ENCODE data around the gene DIDO1.

Gene DIDO1

DNA sequence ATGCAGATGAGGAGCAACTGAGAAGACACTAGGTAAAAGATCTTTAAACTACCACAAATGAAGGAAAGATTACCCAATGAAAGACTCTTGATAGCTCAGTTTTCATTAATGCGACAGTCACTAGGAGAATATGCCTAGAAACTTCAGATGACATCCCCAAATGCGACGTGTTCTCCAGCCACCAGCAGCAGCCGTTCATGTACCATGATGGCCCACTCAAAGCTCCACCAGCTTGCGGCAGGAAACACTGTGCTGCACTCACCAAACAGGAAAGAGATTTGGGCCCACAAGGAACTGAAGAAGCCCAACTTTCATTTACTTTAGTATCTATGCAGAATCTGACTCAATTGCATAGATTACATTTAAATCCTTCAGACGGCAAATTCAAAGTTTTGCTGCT is 7.5 kb downstream of the DIDO1 start:
- Histone ChIP-seq H3K4me3 (ENCODE audit: low read length) (no peak overlapping the region), H3K9ac (ENCODE audit: low read length) (no peak overlapping the region), H3K27me3 (ENCODE audit: control insufficient read depth, insufficient read depth, low read length) (no peaks in the 10 kb centered on the region), H3K36me3 (ENCODE audit: control insufficient read depth, insufficient read depth, low read length) (no peaks in the 10 kb centered on the region), H3K4me1 (ENCODE audit: control insufficient read depth, insufficient read depth, low read length) (peaks cover 68% of the 10 kb centered on the region), H3K9me3 (ENCODE audit: control insufficient read depth, low read length) (no peaks in the 10 kb centered on the region)

GRCh38 chr20:62918147-62918546 is 8.2 kb downstream of the DIDO1 start:
- Histone ChIP-seq H3K27me3 (ENCODE audit: control insufficient read depth, insufficient read depth, low read length) (no peaks in the 10 kb centered on the region), H3K9me3 (ENCODE audit: control insufficient read depth, low read length) (no peaks in the 10 kb centered on the region), H3K36me3 (ENCODE audit: control insufficient read depth, insufficient read depth, low read length) (no peaks in the 10 kb centered on the region), H3K4me3 (ENCODE audit: low read length) (no peak overlapping the region), H3K4me1 (ENCODE audit: control insufficient read depth, insufficient read depth, low read length) (peaks cover 61% of the 10 kb centered on the region), H3K9ac (ENCODE audit: low read length) (no peak overlapping the region)

DNA sequence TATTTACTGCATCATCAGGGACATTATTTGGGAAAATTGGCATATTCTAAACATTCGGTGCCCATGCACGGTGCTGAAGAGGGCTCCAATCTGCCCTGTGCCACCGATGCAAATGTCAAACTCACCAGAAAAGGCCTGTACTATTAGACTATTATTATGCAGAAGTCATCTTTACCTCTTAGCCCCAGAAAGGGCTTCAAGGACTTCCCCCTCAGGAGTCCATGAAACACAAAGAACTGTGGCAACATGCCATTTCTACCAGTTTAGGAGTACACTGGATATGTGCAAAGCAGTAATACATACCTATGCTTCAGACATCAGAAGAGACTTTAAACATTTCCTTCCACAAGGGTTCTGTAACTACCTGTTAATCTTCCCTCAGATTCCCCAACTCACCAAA is 8.6 kb downstream of the DIDO1 start:
- H3K9ac ChIP-seq (ENCODE audit: low read length): no peak overlapping the region
- peaks cover 56% of the 10 kb centered on the region for H3K4me1 ChIP-seq (ENCODE audit: control insufficient read depth, insufficient read depth, low read length)
- no peaks in the 10 kb centered on the region for H3K27me3 ChIP-seq (ENCODE audit: control insufficient read depth, insufficient read depth, low read length)
- H3K36me3 ChIP-seq (ENCODE audit: control insufficient read depth, insufficient read depth, low read length): no peaks in the 10 kb centered on the region
- H3K9me3 ChIP-seq (ENCODE audit: control insufficient read depth, low read length): no peaks in the 10 kb centered on the region
- no peak overlapping the region for H3K4me3 ChIP-seq (ENCODE audit: low read length)

GRCh38 chr20:62916703-62917476 is 9.4 kb downstream of the DIDO1 start:
- H3K4me1 ChIP-seq (ENCODE audit: control insufficient read depth, insufficient read depth, low read length): peaks cover 50% of the 10 kb centered on the region

GRCh38 chr20:62914970-62915457 is 11.3 kb downstream of the DIDO1 start:
- peaks cover 13% of the 10 kb centered on the region for H3K36me3 ChIP-seq (ENCODE audit: control insufficient read depth, insufficient read depth, low read length)
- no peaks in the 10 kb centered on the region for H3K27me3 ChIP-seq (ENCODE audit: control insufficient read depth, insufficient read depth, low read length)
- no peak overlapping the region for H3K9ac ChIP-seq (ENCODE audit: low read length)
- no peaks in the 10 kb centered on the region for H3K9me3 ChIP-seq (ENCODE audit: control insufficient read depth, low read length)
- H3K4me3 ChIP-seq (ENCODE audit: low read length): no peak overlapping the region
- peaks cover 35% of the 10 kb centered on the region for H3K4me1 ChIP-seq (ENCODE audit: control insufficient read depth, insufficient read depth, low read length)

More at GRCh38 chr20:62916703-62917476, 9.4 kb downstream of the DIDO1 start:
- H3K27me3 ChIP-seq (ENCODE audit: control insufficient read depth, insufficient read depth, low read length): no peaks in the 10 kb centered on the region
- no peaks in the 10 kb centered on the region for H3K36me3 ChIP-seq (ENCODE audit: control insufficient read depth, insufficient read depth, low read length)
- H3K9ac ChIP-seq (ENCODE audit: low read length): no peak overlapping the region
- H3K9me3 ChIP-seq (ENCODE audit: control insufficient read depth, low read length): no peaks in the 10 kb centered on the region
- H3K4me3 ChIP-seq (ENCODE audit: low read length): no peak overlapping the region

DNA sequence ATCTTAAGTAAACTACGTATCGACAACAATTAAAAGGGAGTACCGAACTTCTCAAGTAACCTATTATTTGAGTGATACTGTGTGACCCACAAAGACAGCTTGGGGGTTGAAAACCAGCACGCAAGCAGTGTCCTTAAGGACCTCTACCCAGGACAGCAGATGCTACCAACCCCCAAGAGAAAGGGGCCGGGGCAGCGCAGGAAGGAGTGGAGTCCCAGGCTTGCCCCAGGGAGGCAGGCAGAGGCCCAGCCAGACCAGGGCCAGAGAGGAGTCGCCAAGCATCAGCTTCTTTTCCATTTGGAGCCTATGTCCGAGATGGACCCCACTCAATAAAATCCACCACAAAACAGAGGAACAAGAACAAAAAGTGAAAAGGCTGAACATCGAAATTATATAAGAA is 11.9 kb downstream of the DIDO1 start:
- Histone ChIP-seq H3K4me3 (ENCODE audit: low read length) (no peak overlapping the region), H3K27me3 (ENCODE audit: control insufficient read depth, insufficient read depth, low read length) (no peaks in the 10 kb centered on the region), H3K9me3 (ENCODE audit: control insufficient read depth, low read length) (no peaks in the 10 kb centered on the region), H3K9ac (ENCODE audit: low read length) (no peak overlapping the region), H3K4me1 (ENCODE audit: control insufficient read depth, insufficient read depth, low read length) (peaks cover 33% of the 10 kb centered on the region), H3K36me3 (ENCODE audit: control insufficient read depth, insufficient read depth, low read length) (peaks cover 16% of the 10 kb centered on the region)

DNA sequence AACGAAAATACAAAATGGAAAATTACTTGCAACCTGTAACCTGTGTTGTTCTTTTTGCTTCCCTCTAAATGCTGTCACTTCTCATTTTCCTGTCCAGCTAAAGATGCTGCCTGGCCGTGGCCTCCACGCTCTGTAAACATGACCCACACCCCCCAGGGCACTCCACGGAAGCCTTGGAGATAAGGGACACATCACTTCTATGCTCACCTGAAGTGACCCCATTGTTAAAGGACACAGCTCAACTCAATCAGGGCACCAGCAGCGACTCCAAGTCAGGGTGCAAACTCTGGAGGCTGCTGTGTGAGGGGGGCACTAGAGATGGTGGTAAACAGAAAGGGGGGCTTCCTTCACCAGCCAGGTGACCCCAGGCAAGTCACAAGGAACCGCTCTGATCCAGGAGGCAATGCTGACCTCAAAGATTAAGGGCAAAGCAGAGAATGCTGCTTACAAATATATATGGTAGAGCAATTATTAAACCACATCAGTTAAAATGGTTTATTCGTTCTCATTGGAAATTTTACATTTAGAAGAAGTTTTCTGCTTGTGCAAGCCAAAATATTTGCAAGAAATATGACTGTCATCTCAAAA is 13.2 kb downstream of the DIDO1 start:
- H3K9ac ChIP-seq (ENCODE audit: low read length): no peak overlapping the region
- H3K36me3 ChIP-seq (ENCODE audit: control insufficient read depth, insufficient read depth, low read length): peaks cover 18% of the 10 kb centered on the region
- H3K4me1 ChIP-seq (ENCODE audit: control insufficient read depth, insufficient read depth, low read length): peaks cover 29% of the 10 kb centered on the region

GRCh38 chr20:62911701-62912280 is 14.5 kb downstream of the DIDO1 start:
- peaks cover 18% of the 10 kb centered on the region for H3K36me3 ChIP-seq (ENCODE audit: control insufficient read depth, insufficient read depth, low read length)
- H3K4me3 ChIP-seq (ENCODE audit: low read length): no peak overlapping the region
- peaks cover 16% of the 10 kb centered on the region for H3K4me1 ChIP-seq (ENCODE audit: control insufficient read depth, insufficient read depth, low read length)
- H3K27me3 ChIP-seq (ENCODE audit: control insufficient read depth, insufficient read depth, low read length): no peaks in the 10 kb centered on the region
- no peak overlapping the region for H3K9ac ChIP-seq (ENCODE audit: low read length)
- H3K9me3 ChIP-seq (ENCODE audit: control insufficient read depth, low read length): no peaks in the 10 kb centered on the region

More for the DNA sequence above, 13.2 kb downstream of the DIDO1 start:
- H3K4me3 ChIP-seq (ENCODE audit: low read length): no peak overlapping the region
- no peaks in the 10 kb centered on the region for H3K9me3 ChIP-seq (ENCODE audit: control insufficient read depth, low read length)
- no peaks in the 10 kb centered on the region for H3K27me3 ChIP-seq (ENCODE audit: control insufficient read depth, insufficient read depth, low read length)

DNA sequence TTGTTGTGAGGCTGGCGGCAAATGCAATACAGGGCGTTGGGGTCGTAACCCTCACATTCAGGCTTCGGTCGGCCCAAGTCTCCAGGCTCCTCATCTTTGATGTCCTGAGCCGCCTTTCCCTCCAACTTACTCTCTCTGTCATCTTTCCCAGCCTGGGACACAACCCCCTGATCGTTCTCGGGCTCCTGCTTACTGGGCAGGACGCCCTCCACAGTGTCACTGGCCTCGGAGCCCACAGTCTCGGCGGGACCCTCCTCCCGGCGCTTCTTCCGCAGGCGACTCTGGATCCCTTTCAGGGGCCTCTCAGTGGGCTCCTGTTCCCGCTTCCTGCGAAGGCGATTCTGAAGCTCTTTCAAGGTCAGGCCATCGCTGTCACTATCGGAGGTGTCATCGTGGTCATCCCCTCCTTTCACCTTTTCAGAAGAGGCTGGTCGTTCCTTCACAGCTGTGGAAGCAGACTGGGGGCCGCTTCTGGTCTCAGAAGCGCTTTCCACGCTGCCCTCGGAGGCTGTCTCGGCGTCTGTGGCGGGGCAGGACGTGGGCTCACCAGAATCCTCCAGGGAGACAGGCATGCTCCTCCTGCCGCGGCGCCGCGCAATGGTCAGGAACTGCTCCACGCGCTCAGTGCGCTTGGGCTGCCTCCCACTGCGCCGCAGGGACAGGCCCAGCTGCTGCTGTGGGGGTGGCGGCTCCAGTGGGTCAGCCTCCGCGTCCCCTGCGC is 15.4 kb downstream of the DIDO1 start:
- Histone ChIP-seq H3K9me3 (ENCODE audit: control insufficient read depth, low read length) (no peaks in the 10 kb centered on the region), H3K9ac (ENCODE audit: low read length) (no peak overlapping the region), H3K36me3 (ENCODE audit: control insufficient read depth, insufficient read depth, low read length) (peaks cover 22% of the 10 kb centered on the region), H3K4me3 (ENCODE audit: low read length) (no peak overlapping the region), H3K4me1 (ENCODE audit: control insufficient read depth, insufficient read depth, low read length) (peaks cover 13% of the 10 kb centered on the region), H3K27me3 (ENCODE audit: control insufficient read depth, insufficient read depth, low read length) (no peaks in the 10 kb centered on the region)

GRCh38 chr20:62910217-62910766 is 16.0 kb downstream of the DIDO1 start:
- Histone ChIP-seq H3K27me3 (ENCODE audit: control insufficient read depth, insufficient read depth, low read length) (no peaks in the 10 kb centered on the region), H3K36me3 (ENCODE audit: control insufficient read depth, insufficient read depth, low read length) (peaks cover 28% of the 10 kb centered on the region), H3K9ac (ENCODE audit: low read length) (no peak overlapping the region), H3K4me3 (ENCODE audit: low read length) (no peak overlapping the region), H3K4me1 (ENCODE audit: control insufficient read depth, insufficient read depth, low read length) (peaks cover 13% of the 10 kb centered on the region), H3K9me3 (ENCODE audit: control insufficient read depth, low read length) (no peaks in the 10 kb centered on the region)

DNA sequence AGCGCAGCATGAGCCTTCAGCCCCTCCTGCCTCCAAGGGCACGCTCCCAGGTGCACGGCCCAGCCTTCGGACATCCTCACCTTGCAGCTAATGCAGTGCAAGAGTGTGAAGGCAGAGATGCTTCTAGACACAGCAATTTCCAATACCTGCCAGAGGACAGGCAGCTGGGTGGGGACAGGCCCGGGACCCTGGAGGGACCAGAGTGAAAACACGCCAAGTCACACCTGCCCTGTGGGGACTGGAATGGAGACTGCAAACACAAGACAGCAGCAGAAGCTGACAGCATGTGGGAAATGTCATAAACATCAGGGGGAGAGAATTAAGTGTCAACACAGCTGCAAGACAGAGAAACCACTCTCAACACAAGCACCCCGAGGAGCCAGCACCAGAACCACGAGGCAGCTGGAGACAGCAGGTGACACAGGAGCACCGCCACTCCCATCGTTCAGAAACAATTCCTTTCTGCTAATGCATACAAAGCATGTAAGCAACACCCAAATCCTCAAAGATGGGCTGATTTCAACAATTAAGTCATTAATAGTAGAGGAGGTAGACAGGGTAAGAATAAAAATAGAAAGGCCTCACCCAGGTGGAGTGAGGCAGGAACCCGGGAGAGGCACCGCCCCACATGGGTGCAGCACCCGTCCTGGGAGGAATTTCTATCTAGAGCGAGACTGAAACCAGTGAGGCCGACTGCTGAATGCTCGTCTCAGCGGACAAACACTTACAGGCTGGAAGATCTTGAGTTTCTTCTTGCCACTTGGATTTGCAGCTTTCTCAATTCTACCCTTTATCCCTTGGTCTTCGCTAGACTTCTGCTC is 17.1 kb downstream of the DIDO1 start:
- Histone ChIP-seq H3K36me3 (ENCODE audit: control insufficient read depth, insufficient read depth, low read length) (peaks cover 35% of the 10 kb centered on the region), H3K9ac (ENCODE audit: low read length) (no peak overlapping the region), H3K9me3 (ENCODE audit: control insufficient read depth, low read length) (no peaks in the 10 kb centered on the region), H3K4me3 (ENCODE audit: low read length) (no peak overlapping the region), H3K27me3 (ENCODE audit: control insufficient read depth, insufficient read depth, low read length) (no peaks in the 10 kb centered on the region), H3K4me1 (ENCODE audit: control insufficient read depth, insufficient read depth, low read length) (peaks cover 8% of the 10 kb centered on the region)

Measured in mucosa of stomach (tissue), 1 donor.